ENCODE measurements around the gene MBD3L5.

Gene MBD3L5

GRCh38 chr19:6997679-6998445, 32.5 kb upstream of the MBD3L5 start:
- peaks cover 7% of the 10 kb centered on the region for H3K27me3 ChIP-seq
- no peak for TF ChIP-seq CTCF (IDR thresholded peaks at IDR 0.05)
- H3K9me3 ChIP-seq: no peaks in the 10 kb centered on the region
- H3K36me3 ChIP-seq: no peaks in the 10 kb centered on the region
- H3K27ac ChIP-seq: no peak overlapping the region
- no peak overlapping the region for H3K4me3 ChIP-seq (ENCODE audit: low read depth in 1 of 2, low read length in 1 of 2)
- no peaks in the 10 kb centered on the region for H3K4me1 ChIP-seq (ENCODE audit: control insufficient read depth in 1 of 2, insufficient read depth in 1 of 2, low read depth in 1 of 2, low read length in 1 of 2)

DNA sequence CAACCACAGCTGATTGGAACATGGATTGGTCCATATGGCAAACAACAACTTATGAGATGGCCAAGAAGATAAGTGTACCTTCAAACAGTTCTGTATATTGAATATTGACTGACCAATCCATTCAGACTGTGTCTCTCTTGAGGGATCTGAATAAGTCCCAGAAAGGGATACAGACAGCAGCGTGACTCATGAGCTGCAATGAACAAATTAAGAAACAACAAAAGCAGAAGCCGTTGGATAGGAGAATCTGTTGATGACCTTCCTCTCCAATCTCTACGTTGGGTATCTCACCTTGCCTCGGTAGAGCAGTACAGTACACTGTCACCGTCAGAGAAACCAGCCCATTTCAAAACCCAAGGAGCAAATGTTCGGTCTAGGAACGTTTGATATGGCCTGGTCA, 30.4 kb upstream of the MBD3L5 start:
- Histone ChIP-seq H3K4me1 (ENCODE audit: control insufficient read depth in 1 of 2, insufficient read depth in 1 of 2, low read depth in 1 of 2, low read length in 1 of 2) (no peaks in the 10 kb centered on the region), H3K4me3 (ENCODE audit: low read depth in 1 of 2, low read length in 1 of 2) (no peak overlapping the region), H3K36me3 (no peaks in the 10 kb centered on the region), H3K27me3 (peaks cover 7% of the 10 kb centered on the region), H3K27ac (peak overlapping the region; percentile 24), H3K9me3 (no peaks in the 10 kb centered on the region)
- TF ChIP-seq CTCF (IDR thresholded peaks at IDR 0.05): no peak

DNA sequence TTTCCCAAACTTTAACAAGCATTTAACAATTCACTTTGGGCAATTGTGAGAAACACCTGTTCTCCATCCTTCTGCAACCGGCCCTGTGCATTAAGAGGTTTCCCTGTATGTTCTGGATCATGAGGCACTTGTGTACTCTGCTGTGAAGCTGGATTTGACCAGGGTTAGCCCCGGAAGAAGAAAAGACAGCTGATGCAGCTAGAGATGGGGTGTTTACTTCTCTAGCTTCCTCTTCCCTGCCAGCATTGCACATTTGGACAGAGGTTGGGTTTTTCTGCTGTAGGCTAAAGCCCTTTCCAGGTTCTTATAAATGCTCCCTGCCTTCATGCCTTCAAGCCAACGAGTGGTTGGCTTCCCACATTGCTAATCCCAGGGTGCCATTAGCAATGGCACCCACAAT, 30.0 kb upstream of the MBD3L5 start:
- Histone ChIP-seq H3K4me3 (ENCODE audit: low read depth in 1 of 2, low read length in 1 of 2) (no peak overlapping the region), H3K36me3 (no peaks in the 10 kb centered on the region), H3K4me1 (ENCODE audit: control insufficient read depth in 1 of 2, insufficient read depth in 1 of 2, low read depth in 1 of 2, low read length in 1 of 2) (no peaks in the 10 kb centered on the region), H3K9me3 (no peaks in the 10 kb centered on the region), H3K27ac (peak overlapping the region; percentile 24), H3K27me3 (peaks cover 7% of the 10 kb centered on the region)
- no peak for TF ChIP-seq CTCF (IDR thresholded peaks at IDR 0.05)

GRCh38 chr19:7000816-7001215, 29.6 kb upstream of the MBD3L5 start:
- Histone ChIP-seq H3K4me1 (ENCODE audit: control insufficient read depth in 1 of 2, insufficient read depth in 1 of 2, low read depth in 1 of 2, low read length in 1 of 2) (no peaks in the 10 kb centered on the region), H3K27me3 (peaks cover 7% of the 10 kb centered on the region), H3K9me3 (no peaks in the 10 kb centered on the region), H3K4me3 (ENCODE audit: low read depth in 1 of 2, low read length in 1 of 2) (no peak overlapping the region), H3K36me3 (no peaks in the 10 kb centered on the region), H3K27ac (peak overlapping the region; percentile 24)
- no peak for TF ChIP-seq CTCF (IDR thresholded peaks at IDR 0.05)

DNA sequence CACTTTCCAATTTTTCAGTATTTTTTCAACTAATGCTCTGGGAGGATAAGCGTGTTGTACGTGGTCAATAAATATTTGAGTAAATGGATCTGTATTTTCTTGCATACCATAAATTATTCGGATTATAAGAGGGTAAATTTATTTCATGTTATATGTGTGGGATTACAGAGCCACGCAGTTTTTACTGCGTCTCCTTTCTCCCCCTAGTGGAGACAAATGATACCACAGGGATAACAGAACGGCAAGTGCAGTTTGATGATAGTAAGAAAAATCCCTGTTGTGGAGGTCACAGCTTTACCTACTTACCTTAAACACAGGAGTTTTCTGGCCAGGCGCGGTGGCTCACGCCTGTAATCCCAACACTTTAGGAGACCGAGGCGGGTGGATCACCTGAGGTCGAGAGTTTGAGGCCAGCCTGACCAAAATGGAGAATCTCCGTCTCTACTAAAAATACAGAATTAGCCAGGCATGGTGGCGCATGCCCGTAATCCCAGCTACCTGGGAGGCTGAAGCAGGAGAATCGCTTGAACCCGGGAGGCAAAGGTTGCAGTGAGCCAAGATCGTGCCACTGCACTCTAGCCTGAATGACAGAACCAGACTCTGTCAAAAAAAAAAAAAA, 26.0 kb upstream of the MBD3L5 start:
- no peaks in the 10 kb centered on the region for H3K9me3 ChIP-seq
- TF ChIP-seq CTCF (IDR thresholded peaks at IDR 0.05): peak; percentile 72
- H3K4me1 ChIP-seq (ENCODE audit: control insufficient read depth in 1 of 2, insufficient read depth in 1 of 2, low read depth in 1 of 2, low read length in 1 of 2): peaks cover 18 to 19% of the 10 kb centered on the region in 2 experiments
- H3K27me3 ChIP-seq: peaks cover 7% of the 10 kb centered on the region
- H3K36me3 ChIP-seq: no peaks in the 10 kb centered on the region
- H3K4me3 ChIP-seq (ENCODE audit: low read depth in 1 of 2, low read length in 1 of 2): no peak overlapping the region
- H3K27ac ChIP-seq: no peak overlapping the region
